CD4-positive, alpha-beta T cell (primary cell): ENCODE measurements around the gene SMARCB1. TPM values are rescaled to one million over a fixed set of nuclear protein-coding genes. Genes with fewer than 3 reads are reported as not detected.
A peak's percentile ranks its signal among the peaks of the same experiment; 100 is the strongest.

ENCODE experiments used
- ATAC-seq: fragments of 200-7000 bp; cut with Tn5 transposase; one replicate; pipeline ENCODE4 v1.10.0; 2022; ENCODE audit warnings: mild to moderate bottlenecking; ENCODE audit not compliant: poor library complexity
- CTCF ChIA-PET: fragments of 350-600 bp; sonication (Branson Sonifier 250); formaldehyde crosslinking; loops from one replicate; lab custom pipeline; 2021; ENCODE audit warnings: antibody characterized with exemption, inconsistent platforms; lab: Charles Lee
- POLR2A ChIA-PET: fragments of 350-600 bp; sonication (Branson Sonifier 250); formaldehyde crosslinking; loops from one replicate; lab custom pipeline; 2021; ENCODE audit warnings: antibody characterized with exemption, inconsistent platforms; lab: Charles Lee
- DNase-seq, 14 experiments: peaks; one replicate each; pipeline ENCODE4 v3.0.0-alpha.2; 2013 to 2020; ENCODE audit warnings: mixed read lengths in 2 of 14
- H3K27ac ChIP-seq, 2 donors: one replicate each; pipeline versions ENCODE4 v1.5.1 to v1.7.0; 2013; ENCODE audit warnings: low read length in 2 of 2, low read depth in 1 of 2, mild to moderate bottlenecking in 1 of 2
- H3K27me3 ChIP-seq, 2 experiments: 1 replicate in 1 of 2; 2 replicates in 1 of 2; pipeline versions ENCODE4 v1.6.1 to v1.7.0; 2013; ENCODE audit warnings: low read length in 2 of 2, control low read depth in 1 of 2, mild to moderate bottlenecking in 1 of 2, moderate library complexity in 1 of 2; ENCODE audit not compliant: insufficient read depth in 2 of 2, control insufficient read depth in 1 of 2
- H3K36me3 ChIP-seq: one replicate; pipeline ENCODE4 v1.6.1; 2013; ENCODE audit warnings: low read length, control low read depth; ENCODE audit not compliant: insufficient read depth
- H3K4me1 ChIP-seq: one replicate; pipeline ENCODE4 v1.6.1; 2013; ENCODE audit warnings: low read length, control low read depth; ENCODE audit not compliant: insufficient read depth
- H3K4me3 ChIP-seq: one replicate; pipeline ENCODE4 v1.5.1; 2013; ENCODE audit warnings: mild to moderate bottlenecking, low read length, moderate library complexity
- H3K9me3 ChIP-seq, 2 experiments: 1 replicate in 1 of 2; 2 replicates in 1 of 2; pipeline versions ENCODE4 v1.6.1 to v1.7.0; 2013; ENCODE audit warnings: low read length in 2 of 2, mild to moderate bottlenecking in 2 of 2, control low read depth in 1 of 2, moderate library complexity in 1 of 2; ENCODE audit not compliant: control insufficient read depth in 1 of 2, insufficient read depth in 1 of 2
- H3K27ac Mint-ChIP-seq: one replicate; pipeline ENCODE4 v1.8.0; 2020; ENCODE audit warnings: mixed read lengths
- H3K27me3 Mint-ChIP-seq: one replicate; pipeline ENCODE4 v1.8.0; 2021; ENCODE audit warnings: mixed read lengths
- H3K36me3 Mint-ChIP-seq: one replicate; pipeline ENCODE4 v1.8.0; 2021; ENCODE audit warnings: low read depth, mixed read lengths
- H3K4me1 Mint-ChIP-seq: one replicate; pipeline ENCODE4 v1.8.0; 2021; ENCODE audit warnings: low read depth, mixed read lengths
- H3K4me3 Mint-ChIP-seq: one replicate; pipeline ENCODE4 v1.8.0; 2020; ENCODE audit warnings: mild to moderate bottlenecking, mixed read lengths
- H3K9me3 Mint-ChIP-seq: one replicate; pipeline ENCODE4 v1.8.0; 2020; ENCODE audit warnings: mixed read lengths
- CTCF ChIP-seq: fragments of 200-600 bp; IDR thresholded peaks from one replicate; pipeline ENCODE4 v1.8.0; 2022; ENCODE audit warnings: antibody characterized with exemption, mild to moderate bottlenecking
- intact Hi-C, 2 experiments: fragments of 100-400 bp; cut with DNase I in 1 of 2; cut with micrococcal nuclease in 1 of 2; formaldehyde crosslinking; loops; one replicate each; pipeline versions ENCODE4 v1.15.1 to v1.9.0; 2023 to 2025; cut with DNase I, micrococcal nuclease
- total RNA-seq, 174 experiments: library from RNA in 2 of 174; stranded (reverse) in 2 of 174; gene quantifications; one replicate each; pipeline ENCODE4 v1.2.3 and lab custom pipeline; 2021 to 2026

SMARCB1 gene
- total RNA-seq, 2 experiments from 2014 or later = 40.3 to 41.7 TPM

DNA sequence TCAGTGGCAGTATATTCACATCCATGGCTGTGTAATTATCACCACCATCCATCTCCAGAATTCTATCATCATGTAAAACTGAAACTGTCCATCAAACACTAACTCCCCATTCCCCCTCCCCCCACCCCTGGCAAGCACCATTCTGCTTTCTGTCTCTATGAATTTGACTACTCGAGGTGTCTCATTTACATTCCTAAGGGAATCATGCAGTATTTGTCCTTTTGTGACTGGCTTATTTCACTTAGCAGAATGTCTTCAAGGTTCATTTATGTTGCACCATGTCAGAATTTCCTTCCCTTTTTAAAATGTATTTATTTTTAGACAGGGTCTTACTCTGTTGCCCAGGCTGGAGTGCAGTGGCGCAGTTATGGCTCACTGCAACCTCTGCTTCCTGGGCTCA lies 31.8 kb downstream of the SMARCB1 start:
- ATAC-seq (no peak), DNase-seq (no peak)
- peaks cover 5% of the 10 kb centered on the region for H3K4me1 ChIP-seq
- TF ChIP-seq CTCF = no peak
- CTCF ChIA-PET = no interaction called here
- H3K27me3 ChIP-seq = no peaks in the 10 kb centered on the region
- H3K27ac ChIP-seq = no peak overlapping the region
- H3K36me3 Mint-ChIP-seq = peaks cover 75% of the 10 kb centered on the region
- intact Hi-C loops = no loop called here
- POLR2A ChIA-PET = no interaction called here
- no peak overlapping the region for H3K4me3 ChIP-seq
- no peaks in the 10 kb centered on the region for H3K9me3 ChIP-seq
- no peak overlapping the region for H3K27ac Mint-ChIP-seq
- no peaks in the 10 kb centered on the region for H3K4me1 Mint-ChIP-seq
- H3K36me3 ChIP-seq = peaks cover 65% of the 10 kb centered on the region
- no peaks in the 10 kb centered on the region for H3K9me3 Mint-ChIP-seq
- no peak overlapping the region for H3K4me3 Mint-ChIP-seq
- no peaks in the 10 kb centered on the region for H3K27me3 Mint-ChIP-seq

DNA sequence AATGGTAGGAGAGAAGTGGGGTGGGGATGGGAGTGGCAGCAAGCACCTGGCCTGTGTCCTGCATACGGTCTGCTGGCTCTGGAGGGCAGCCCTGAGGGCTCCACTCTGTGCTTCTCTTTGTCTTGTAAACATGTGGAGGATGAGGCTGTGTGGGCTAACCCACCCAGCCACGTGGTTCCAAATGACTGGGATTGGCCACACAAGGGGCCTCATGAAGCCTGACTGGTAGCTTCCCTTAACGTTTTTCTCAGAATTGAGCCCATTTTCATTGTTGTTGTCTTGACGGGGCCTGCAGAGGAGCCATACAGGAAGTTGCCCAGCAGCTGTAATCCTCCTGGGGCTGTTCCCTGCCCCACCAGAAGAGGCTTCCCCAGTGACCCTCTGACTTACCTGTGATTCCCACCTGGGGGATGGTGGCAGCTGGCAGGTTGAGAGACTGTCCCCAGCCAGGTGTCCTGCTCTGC lies 34.0 kb downstream of the SMARCB1 start:
- CTCF ChIA-PET = interaction anchor here (1.4 kb wide), 1 partner anchor 29 kb away, joined by 4 read pairs; no protein-coding TSS in a partner anchor
- no peak for TF ChIP-seq CTCF
- peaks cover 5% of the 10 kb centered on the region for H3K4me1 ChIP-seq
- no peaks in the 10 kb centered on the region for H3K9me3 ChIP-seq
- H3K9me3 Mint-ChIP-seq = no peaks in the 10 kb centered on the region
- H3K27me3 Mint-ChIP-seq = no peaks in the 10 kb centered on the region
- H3K36me3 Mint-ChIP-seq = peaks cover 81% of the 10 kb centered on the region
- ATAC-seq (no peak), DNase-seq (no peak)
- H3K36me3 ChIP-seq = peaks cover 80% of the 10 kb centered on the region
- H3K27ac Mint-ChIP-seq = no peak overlapping the region
- H3K4me1 Mint-ChIP-seq = no peaks in the 10 kb centered on the region
- intact Hi-C loops = no loop called here
- H3K27ac ChIP-seq = no peak overlapping the region
- POLR2A ChIA-PET = interaction anchor here (1.0 kb wide), 1 partner anchor 8 kb away, joined by 3 read pairs; no protein-coding TSS in a partner anchor
- H3K4me3 ChIP-seq = no peak overlapping the region
- no peaks in the 10 kb centered on the region for H3K27me3 ChIP-seq
- H3K4me3 Mint-ChIP-seq = no peak overlapping the region

GRCh38 chr22:23822101-23822671 lies 35.4 kb downstream of the SMARCB1 start:
- Mint-ChIP-seq H3K36me3 (peaks cover 85% of the 10 kb centered on the region), H3K27ac (no peak overlapping the region)

More at GRCh38 chr22:23822101-23822671, 35.4 kb downstream of the SMARCB1 start:
- H3K36me3 ChIP-seq = peaks cover 85% of the 10 kb centered on the region
- CTCF ChIA-PET = no interaction called here
- H3K4me3 ChIP-seq = no peak overlapping the region
- no peak overlapping the region for H3K4me3 Mint-ChIP-seq
- no peaks in the 10 kb centered on the region for H3K27me3 ChIP-seq
- H3K9me3 ChIP-seq = no peaks in the 10 kb centered on the region
- intact Hi-C loops = no loop called here
- ATAC-seq (no peak), DNase-seq (peak in 1 of 14 experiments; percentile 8)
- TF ChIP-seq CTCF = no peak
- no peak overlapping the region for H3K27ac ChIP-seq
- H3K4me1 ChIP-seq = peaks cover 5% of the 10 kb centered on the region
- no peaks in the 10 kb centered on the region for H3K27me3 Mint-ChIP-seq
- POLR2A ChIA-PET = no interaction called here
- no peaks in the 10 kb centered on the region for H3K4me1 Mint-ChIP-seq
- H3K9me3 Mint-ChIP-seq = no peaks in the 10 kb centered on the region
